ENCODE results near the gene RYR2.

DNA sequence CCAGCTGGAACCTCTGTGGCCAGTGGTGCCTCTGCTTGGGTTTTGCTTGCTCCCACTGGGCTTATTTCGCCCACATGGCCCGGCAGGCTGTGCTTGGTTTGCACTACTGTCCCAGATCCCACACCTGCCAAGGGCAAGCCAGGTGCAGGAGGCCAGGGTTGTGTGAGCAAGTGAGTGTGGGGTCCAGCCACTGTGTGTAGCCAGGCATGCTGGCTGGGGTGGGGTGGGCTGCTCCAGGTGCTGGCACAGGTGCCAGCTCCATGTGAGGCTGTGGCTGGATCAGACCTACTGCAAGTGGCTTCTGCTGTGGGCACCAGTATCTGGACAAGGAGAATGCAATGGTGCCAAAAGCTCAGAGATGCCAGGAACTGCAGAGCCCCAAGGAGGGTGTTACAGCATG lies 28.5 kb downstream of the RYR2 start:
- TF ChIP-seq, protein P1, sequence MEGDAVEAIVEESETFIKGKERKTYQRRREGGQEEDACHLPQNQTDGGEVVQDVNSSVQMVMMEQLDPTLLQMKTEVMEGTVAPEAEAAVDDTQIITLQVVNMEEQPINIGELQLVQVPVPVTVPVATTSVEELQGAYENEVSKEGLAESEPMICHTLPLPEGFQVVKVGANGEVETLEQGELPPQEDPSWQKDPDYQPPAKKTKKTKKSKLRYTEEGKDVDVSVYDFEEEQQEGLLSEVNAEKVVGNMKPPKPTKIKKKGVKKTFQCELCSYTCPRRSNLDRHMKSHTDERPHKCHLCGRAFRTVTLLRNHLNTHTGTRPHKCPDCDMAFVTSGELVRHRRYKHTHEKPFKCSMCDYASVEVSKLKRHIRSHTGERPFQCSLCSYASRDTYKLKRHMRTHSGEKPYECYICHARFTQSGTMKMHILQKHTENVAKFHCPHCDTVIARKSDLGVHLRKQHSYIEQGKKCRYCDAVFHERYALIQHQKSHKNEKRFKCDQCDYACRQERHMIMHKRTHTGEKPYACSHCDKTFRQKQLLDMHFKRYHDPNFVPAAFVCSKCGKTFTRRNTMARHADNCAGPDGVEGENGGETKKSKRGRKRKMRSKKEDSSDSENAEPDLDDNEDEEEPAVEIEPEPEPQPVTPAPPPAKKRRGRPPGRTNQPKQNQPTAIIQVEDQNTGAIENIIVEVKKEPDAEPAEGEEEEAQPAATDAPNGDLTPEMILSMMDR (IDR thresholded peaks at IDR 0.05) = no peak
- TF ChIP-seq POLR2A (IDR thresholded peaks at IDR 0.05) = no peak
